ENCODE measurements around the gene PCSK9. TPM values are rescaled to one million over a fixed set of nuclear protein-coding genes. Genes with fewer than 3 reads are reported as not detected.

Gene PCSK9
- total and polyA plus RNA-seq, 2 of the 13 experiments (the other 11 are each of a cell fraction or from before 2014, with no cell fraction given): 33.3 to 80.5 TPM

DNA sequence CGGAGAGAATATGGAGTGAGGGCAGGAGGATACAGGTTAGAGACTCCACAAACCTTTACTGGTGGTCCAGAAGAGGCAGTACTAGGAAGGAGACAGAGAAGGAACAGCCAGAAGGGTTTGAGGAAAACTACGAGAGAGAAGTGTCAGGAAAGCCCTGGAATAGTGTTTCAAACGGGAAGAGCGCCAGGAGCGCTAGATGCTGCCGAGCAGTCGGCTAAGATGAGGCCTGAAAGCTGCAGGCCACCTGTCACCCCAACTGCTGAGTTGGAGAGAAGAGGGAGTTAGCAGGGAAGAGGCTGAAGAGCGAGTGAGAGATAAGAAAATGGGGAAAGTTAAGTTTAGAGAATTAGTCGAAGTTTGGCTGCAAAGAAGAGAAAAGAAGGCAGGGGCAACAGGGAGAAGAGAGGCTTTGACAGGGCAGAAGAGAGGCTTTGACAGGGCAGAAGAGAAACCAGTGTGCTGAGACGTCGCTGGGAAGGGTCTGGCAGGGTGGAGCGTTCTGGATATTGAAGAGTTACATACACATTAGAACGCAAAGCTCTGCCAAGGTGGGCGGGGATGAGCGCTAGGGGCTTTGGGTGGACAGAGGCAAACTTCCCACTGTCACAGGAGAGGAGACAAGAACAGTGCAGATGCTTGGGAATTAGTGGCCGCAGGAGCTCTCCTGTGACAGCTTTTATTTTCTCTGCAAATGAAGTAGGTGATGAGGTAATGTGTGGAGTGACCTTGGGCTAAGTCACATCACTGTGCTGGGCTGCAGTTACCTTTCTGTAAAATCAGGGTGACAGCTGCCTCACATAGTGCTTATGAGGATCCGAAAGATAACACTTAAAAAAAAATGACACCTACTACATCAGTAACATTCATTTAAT, 31.2 kb downstream of the PCSK9 start:
- DNase-seq (ENCODE audit: low spot score) (no peak), FAIRE-seq (peak; percentile 32), ATAC-seq (peak; percentile 10)
- Histone ChIP-seq H3K27ac (ENCODE audit: extremely low read length, insufficient read depth, low read length) (no peak overlapping the region), H4K20me1 (ENCODE audit: insufficient read depth, low read length) (no peaks in the 10 kb centered on the region), H2AFZ (ENCODE audit: low read length) (no peak overlapping the region), H3K9me3 (ENCODE audit: low read length) (no peaks in the 10 kb centered on the region), H3K4me1 (ENCODE audit: insufficient read depth, low read length) (peaks cover 15% of the 10 kb centered on the region), H3K4me2 (ENCODE audit: low read depth, low read length) (no peak overlapping the region), H3K27me3 (ENCODE audit: control insufficient read depth in 1 of 2, insufficient read depth in 2 of 2, low read length in 2 of 2) (no peaks in the 10 kb centered on the region), H3K9ac (ENCODE audit: insufficient read depth, low read depth, low read length) (no peak overlapping the region), H3K36me3 (replicated peaks in 1 of 2; ENCODE audit: control insufficient read depth in 1 of 2, insufficient read depth in 2 of 2, low read length in 2 of 2) (peaks cover 31 to 64% of the 10 kb centered on the region in 2 experiments), H3K4me3 (replicated peaks in 1 of 3; ENCODE audit: insufficient read depth in 1 of 3, low read depth in 2 of 3, low read length in 3 of 3) (no peak overlapping the region), H3K79me2 (ENCODE audit: insufficient read depth, low read length) (no peaks in the 10 kb centered on the region)
- ChIA-PET POLR2A (no interaction called here), CTCF (ENCODE audit: low intra/inter-chr PET ratio, low total read pairs) (interaction anchor here (1.6 kb wide), 1 partner anchor 207 kb away, joined by 4 read pairs; no protein-coding TSS in a partner anchor)
- no TSS peak for BruUV-seq (replicated peaks)
- in situ Hi-C loops (cut with HindIII; ENCODE audit: extremely low pct_ligation_motif_present, low pct_unique_long_range_greater_than_20kb): no loop called here
- intact Hi-C loops (cut with micrococcal nuclease; ENCODE audit: unreplicated experiment): loop anchor here (10.0 kb wide), 1 partner anchor 204 kb away; no protein-coding TSS in a partner anchor
- no peak for TF ChIP-seq ZNF557 (CRISPR knock-in tag; IDR thresholded peaks at IDR 0.05)
- no peak for TF ChIP-seq ZNF776 (CRISPR knock-in tag; IDR thresholded peaks at IDR 0.05)
- no peak for TF ChIP-seq ZNF253 (CRISPR knock-in tag; IDR thresholded peaks at IDR 0.05; ENCODE audit: borderline replicate concordance)
- TF ChIP-seq, protein P1, sequence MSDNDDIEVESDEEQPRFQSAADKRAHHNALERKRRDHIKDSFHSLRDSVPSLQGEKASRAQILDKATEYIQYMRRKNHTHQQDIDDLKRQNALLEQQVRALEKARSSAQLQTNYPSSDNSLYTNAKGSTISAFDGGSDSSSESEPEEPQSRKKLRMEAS (IDR thresholded peaks at IDR 0.05): no peak
- TF ChIP-seq RFXAP (CRISPR knock-in tag; IDR thresholded peaks at IDR 0.05; ENCODE audit: borderline replicate concordance): no peak
- peak; percentile 80 for TF ChIP-seq RBM22 (optimal IDR thresholded peaks at IDR 0.05; ENCODE audit: low read length)
- TF ChIP-seq ZNF7 (CRISPR knock-in tag; IDR thresholded peaks at IDR 0.05): peak; percentile 60; the same call in 1 of the 2 replicates
- no peak for TF ChIP-seq HHEX (CRISPR knock-in tag; IDR thresholded peaks at IDR 0.05)
- no peak for TF ChIP-seq ZBTB34 (CRISPR knock-in tag; IDR thresholded peaks at IDR 0.05)
- 92% methylated on average over 17 of the region's 17 CpGs for WGBS (ENCODE audit: low lambda C conversion rate)
